ENCODE data around the gene TSPAN1. TPM values are rescaled to one million over a fixed set of nuclear protein-coding genes. Genes with fewer than 3 reads are reported as not detected.

Gene TSPAN1
- total and polyA plus RNA-seq, 10 of the 15 experiments (the other 5 are each of a cell fraction or from before 2014, with no cell fraction given) = 0.08 to 0.29 (median 0.23) TPM; not detected in 5

DNA sequence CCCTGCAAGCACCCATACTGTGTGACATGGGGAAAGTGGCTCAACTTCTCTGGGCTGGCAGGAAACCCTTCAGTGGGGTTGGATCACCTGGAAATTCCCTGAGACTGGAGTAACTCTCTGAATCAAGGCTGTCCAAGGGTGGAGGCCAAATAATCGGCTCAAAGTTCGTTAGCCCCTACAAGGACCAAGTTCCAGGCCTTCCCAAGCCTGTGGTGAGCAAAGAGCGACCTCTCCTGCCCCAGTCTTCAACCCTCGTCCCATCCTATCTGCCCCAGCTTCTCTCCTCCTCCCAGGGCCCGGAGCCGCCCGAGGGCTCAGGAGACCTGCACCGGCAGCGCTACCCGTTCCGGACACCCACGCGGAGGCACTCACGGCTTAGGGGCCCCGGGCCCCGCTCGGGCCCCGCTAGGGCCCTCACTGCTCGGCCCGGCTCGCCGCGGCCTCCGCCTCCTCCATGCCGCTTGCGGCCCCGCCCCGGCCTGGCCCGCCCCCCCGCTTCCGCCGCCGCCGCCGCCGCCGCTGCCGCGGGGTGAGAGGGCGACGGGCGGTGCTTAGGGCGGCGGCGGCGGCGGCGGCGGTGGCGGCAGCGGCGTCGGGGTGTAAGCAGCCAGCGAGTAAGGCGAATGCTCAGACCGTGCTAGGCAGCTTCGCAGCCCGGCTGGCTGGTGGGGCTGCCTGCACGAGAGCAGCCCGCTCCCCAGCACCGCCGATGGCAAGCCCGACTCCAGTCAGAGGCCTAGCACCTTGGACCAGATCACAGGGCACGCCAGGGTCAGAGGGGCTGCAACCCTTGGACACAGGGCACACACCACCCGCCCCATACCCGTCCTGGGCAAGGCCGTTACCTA, 23.3 kb downstream of the TSPAN1 start, which contains the start of gene POMGNT1 (continued):
- TF ChIP-seq, protein P1, sequence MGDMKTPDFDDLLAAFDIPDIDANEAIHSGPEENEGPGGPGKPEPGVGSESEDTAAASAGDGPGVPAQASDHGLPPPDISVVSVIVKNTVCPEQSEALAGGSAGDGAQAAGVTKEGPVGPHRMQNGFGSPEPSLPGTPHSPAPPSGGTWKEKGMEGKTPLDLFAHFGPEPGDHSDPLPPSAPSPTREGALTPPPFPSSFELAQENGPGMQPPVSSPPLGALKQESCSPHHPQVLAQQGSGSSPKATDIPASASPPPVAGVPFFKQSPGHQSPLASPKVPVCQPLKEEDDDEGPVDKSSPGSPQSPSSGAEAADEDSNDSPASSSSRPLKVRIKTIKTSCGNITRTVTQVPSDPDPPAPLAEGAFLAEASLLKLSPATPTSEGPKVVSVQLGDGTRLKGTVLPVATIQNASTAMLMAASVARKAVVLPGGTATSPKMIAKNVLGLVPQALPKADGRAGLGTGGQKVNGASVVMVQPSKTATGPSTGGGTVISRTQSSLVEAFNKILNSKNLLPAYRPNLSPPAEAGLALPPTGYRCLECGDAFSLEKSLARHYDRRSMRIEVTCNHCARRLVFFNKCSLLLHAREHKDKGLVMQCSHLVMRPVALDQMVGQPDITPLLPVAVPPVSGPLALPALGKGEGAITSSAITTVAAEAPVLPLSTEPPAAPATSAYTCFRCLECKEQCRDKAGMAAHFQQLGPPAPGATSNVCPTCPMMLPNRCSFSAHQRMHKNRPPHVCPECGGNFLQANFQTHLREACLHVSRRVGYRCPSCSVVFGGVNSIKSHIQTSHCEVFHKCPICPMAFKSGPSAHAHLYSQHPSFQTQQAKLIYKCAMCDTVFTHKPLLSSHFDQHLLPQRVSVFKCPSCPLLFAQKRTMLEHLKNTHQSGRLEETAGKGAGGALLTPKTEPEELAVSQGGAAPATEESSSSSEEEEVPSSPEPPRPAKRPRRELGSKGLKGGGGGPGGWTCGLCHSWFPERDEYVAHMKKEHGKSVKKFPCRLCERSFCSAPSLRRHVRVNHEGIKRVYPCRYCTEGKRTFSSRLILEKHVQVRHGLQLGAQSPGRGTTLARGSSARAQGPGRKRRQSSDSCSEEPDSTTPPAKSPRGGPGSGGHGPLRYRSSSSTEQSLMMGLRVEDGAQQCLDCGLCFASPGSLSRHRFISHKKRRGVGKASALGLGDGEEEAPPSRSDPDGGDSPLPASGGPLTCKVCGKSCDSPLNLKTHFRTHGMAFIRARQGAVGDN (IDR thresholded peaks at IDR 0.05) = peak; percentile 71; the same call in 1 of the 2 replicates
- TF ChIP-seq, protein P2, sequence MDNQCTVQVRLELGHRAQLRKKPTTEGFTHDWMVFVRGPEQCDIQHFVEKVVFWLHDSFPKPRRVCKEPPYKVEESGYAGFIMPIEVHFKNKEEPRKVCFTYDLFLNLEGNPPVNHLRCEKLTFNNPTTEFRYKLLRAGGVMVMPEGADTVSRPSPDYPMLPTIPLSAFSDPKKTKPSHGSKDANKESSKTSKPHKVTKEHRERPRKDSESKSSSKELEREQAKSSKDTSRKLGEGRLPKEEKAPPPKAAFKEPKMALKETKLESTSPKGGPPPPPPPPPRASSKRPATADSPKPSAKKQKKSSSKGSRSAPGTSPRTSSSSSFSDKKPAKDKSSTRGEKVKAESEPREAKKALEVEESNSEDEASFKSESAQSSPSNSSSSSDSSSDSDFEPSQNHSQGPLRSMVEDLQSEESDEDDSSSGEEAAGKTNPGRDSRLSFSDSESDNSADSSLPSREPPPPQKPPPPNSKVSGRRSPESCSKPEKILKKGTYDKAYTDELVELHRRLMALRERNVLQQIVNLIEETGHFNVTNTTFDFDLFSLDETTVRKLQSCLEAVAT (IDR thresholded peaks at IDR 0.05) = 0 out of 2 replicates have a peak, but pooled peaks have one; percentile 18
- 0 out of 2 replicates have a peak, but pooled peaks have one; percentile 10 for TF ChIP-seq TCF3 (IDR thresholded peaks at IDR 0.05; ENCODE audit: borderline replicate concordance, insufficient read depth, low read depth, low read length)
- peak; percentile 94 for TF ChIP-seq SMARCA5 (IDR thresholded peaks at IDR 0.05)
- TF ChIP-seq SREBF2 (IDR thresholded peaks at IDR 0.05; ENCODE audit: low read length) = no peak
- TF ChIP-seq NFYA (IDR thresholded peaks at IDR 0.05; ENCODE audit: borderline replicate concordance, low read depth, low read length) = no peak
- TF ChIP-seq MTA2 (IDR thresholded peaks at IDR 0.05; ENCODE audit: low read depth) = no peak
- TF ChIP-seq LARP7 (IDR thresholded peaks at IDR 0.05) = peak; percentile 17; the same call in 1 of the 2 replicates
- no peak for TF ChIP-seq HDGF (IDR thresholded peaks at IDR 0.05)
- peak; percentile 57 for TF ChIP-seq POLR2AphosphoS5 (IDR thresholded peaks at IDR 0.05; ENCODE audit: low read length)
- no peak for TF ChIP-seq CHD1 (IDR thresholded peaks at IDR 0.05; ENCODE audit: low read depth, low read length)
- TF ChIP-seq, protein P3, sequence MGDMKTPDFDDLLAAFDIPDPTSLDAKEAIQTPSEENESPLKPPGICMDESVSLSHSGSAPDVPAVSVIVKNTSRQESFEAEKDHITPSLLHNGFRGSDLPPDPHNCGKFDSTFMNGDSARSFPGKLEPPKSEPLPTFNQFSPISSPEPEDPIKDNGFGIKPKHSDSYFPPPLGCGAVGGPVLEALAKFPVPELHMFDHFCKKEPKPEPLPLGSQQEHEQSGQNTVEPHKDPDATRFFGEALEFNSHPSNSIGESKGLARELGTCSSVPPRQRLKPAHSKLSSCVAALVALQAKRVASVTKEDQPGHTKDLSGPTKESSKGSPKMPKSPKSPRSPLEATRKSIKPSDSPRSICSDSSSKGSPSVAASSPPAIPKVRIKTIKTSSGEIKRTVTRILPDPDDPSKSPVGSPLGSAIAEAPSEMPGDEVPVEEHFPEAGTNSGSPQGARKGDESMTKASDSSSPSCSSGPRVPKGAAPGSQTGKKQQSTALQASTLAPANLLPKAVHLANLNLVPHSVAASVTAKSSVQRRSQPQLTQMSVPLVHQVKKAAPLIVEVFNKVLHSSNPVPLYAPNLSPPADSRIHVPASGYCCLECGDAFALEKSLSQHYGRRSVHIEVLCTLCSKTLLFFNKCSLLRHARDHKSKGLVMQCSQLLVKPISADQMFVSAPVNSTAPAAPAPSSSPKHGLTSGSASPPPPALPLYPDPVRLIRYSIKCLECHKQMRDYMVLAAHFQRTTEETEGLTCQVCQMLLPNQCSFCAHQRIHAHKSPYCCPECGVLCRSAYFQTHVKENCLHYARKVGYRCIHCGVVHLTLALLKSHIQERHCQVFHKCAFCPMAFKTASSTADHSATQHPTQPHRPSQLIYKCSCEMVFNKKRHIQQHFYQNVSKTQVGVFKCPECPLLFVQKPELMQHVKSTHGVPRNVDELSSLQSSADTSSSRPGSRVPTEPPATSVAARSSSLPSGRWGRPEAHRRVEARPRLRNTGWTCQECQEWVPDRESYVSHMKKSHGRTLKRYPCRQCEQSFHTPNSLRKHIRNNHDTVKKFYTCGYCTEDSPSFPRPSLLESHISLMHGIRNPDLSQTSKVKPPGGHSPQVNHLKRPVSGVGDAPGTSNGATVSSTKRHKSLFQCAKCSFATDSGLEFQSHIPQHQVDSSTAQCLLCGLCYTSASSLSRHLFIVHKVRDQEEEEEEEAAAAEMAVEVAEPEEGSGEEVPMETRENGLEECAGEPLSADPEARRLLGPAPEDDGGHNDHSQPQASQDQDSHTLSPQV (IDR thresholded peaks at IDR 0.05) = no peak
- TF ChIP-seq ASH2L (IDR thresholded peaks at IDR 0.05; ENCODE audit: borderline replicate concordance, low read depth) = 0 out of 2 replicates have a peak, but pooled peaks have one; percentile 58
